HepG2 (cell line): Measurements from ENCODE around the gene UEVLD. TPM values are rescaled to one million over a fixed set of nuclear protein-coding genes. Genes with fewer than 3 reads are reported as not detected.
A peak's percentile ranks its signal among the peaks of the same experiment; 100 is the strongest.

ENCODE experiments used
- AHR ChIP-seq: IDR thresholded peaks from 2 replicates; pipeline ENCODE4 v1.6.1; 2018; ENCODE audit warnings: missing genetic modification reagents, missing compliant biosample characterization
- ARNTL ChIP-seq: sonication (generic); formaldehyde crosslinking; IDR thresholded peaks from 2 replicates; pipeline ENCODE4 v1.4.0; 2020; ENCODE audit warnings: mild to moderate bottlenecking, missing genetic modification reagents
- JDP2 ChIP-seq: sonication (generic); formaldehyde crosslinking; IDR thresholded peaks from 2 replicates; pipeline ENCODE4 v1.8.1; 2022; ENCODE audit warnings: missing genetic modification reagents, borderline replicate concordance
- MAZ ChIP-seq, 2 experiments: sonication (generic) in 1 of 2; formaldehyde crosslinking in 1 of 2; IDR thresholded peaks; 2 replicates each; pipeline versions ENCODE4 v1.5.0 to v1.6.1; 2012 to 2020; ENCODE audit warnings: low read depth in 2 of 2, mild to moderate bottlenecking in 2 of 2, borderline replicate concordance in 1 of 2, improper control_type of control experiment in 1 of 2, low read length in 1 of 2, missing genetic modification reagents in 1 of 2, moderate library complexity in 1 of 2
- NAIF1 ChIP-seq: sonication (generic); formaldehyde crosslinking; IDR thresholded peaks from 2 replicates; pipeline ENCODE4 v1.5.0; 2020; ENCODE audit warnings: mild to moderate bottlenecking, missing genetic modification reagents, borderline replicate concordance
- NFE2L1 ChIP-seq: sonication (generic); formaldehyde crosslinking; IDR thresholded peaks from 2 replicates; pipeline ENCODE4 v1.4.0; 2020; ENCODE audit warnings: missing genetic modification reagents, mild to moderate bottlenecking, borderline replicate concordance
- ZBTB7B ChIP-seq: sonication (generic); formaldehyde crosslinking; IDR thresholded peaks from 2 replicates; pipeline ENCODE4 v1.4.0; 2020; ENCODE audit warnings: missing genetic modification reagents
- ZNF256 ChIP-seq: sonication (generic); formaldehyde crosslinking; conservative IDR thresholded peaks from 2 replicates; pipeline ENCODE4 v1.4.0; 2020; ENCODE audit warnings: missing genetic modification reagents
- ZNF331 ChIP-seq: sonication (generic); formaldehyde crosslinking; IDR thresholded peaks from 2 replicates; pipeline ENCODE4 v1.4.0; 2020; ENCODE audit warnings: missing genetic modification reagents
- ZNF430 ChIP-seq: sonication (generic); formaldehyde crosslinking; IDR thresholded peaks from 2 replicates; pipeline ENCODE4 v1.9.0; 2021; ENCODE audit warnings: mild to moderate bottlenecking, missing genetic modification reagents
- ZNF556 ChIP-seq: sonication (generic); formaldehyde crosslinking; IDR thresholded peaks from 2 replicates; pipeline ENCODE4 v1.4.0; 2020; ENCODE audit warnings: mild to moderate bottlenecking, missing genetic modification reagents, borderline replicate concordance
- ZNF562 ChIP-seq: sonication (generic); formaldehyde crosslinking; IDR thresholded peaks from 2 replicates; pipeline ENCODE4 v1.8.0; 2022; ENCODE audit warnings: missing genetic modification reagents, borderline replicate concordance
- ZNF7 ChIP-seq: IDR thresholded peaks from 2 replicates; pipeline ENCODE4 v1.6.1; 2016; ENCODE audit warnings: missing biosample characterization, missing genetic modification reagents
- ZNF777 ChIP-seq: sonication (generic); formaldehyde crosslinking; IDR thresholded peaks from 2 replicates; pipeline ENCODE4 v1.4.0; 2020; ENCODE audit warnings: missing genetic modification reagents
- ZNF780A ChIP-seq: sonication (generic); formaldehyde crosslinking; IDR thresholded peaks from 2 replicates; pipeline ENCODE4 v1.8.0; 2022; ENCODE audit warnings: mild to moderate bottlenecking, missing genetic modification reagents, moderate library complexity
- ZSCAN20 ChIP-seq: sonication (generic); formaldehyde crosslinking; IDR thresholded peaks from 2 replicates; pipeline ENCODE4 v1.4.0; 2020; ENCODE audit warnings: missing genetic modification reagents, mild to moderate bottlenecking, borderline replicate concordance
- polyA plus RNA-seq, 8 experiments: library from polyadenylated mRNA; depleted of rRNA in 3 of 8; stranded (reverse) in 7 of 8; unstranded in 1 of 8; fragments of >200 nt; fragmentation: Illumina TruSeq in 4 of 8; extraction: Trizol in 4 of 8; gene quantifications; 2 replicates each; pipeline versions ENCODE4 v1.2.1 to v1.2.3, GENCODE V29; 2011 to 2016; ENCODE audit warnings: low read depth in 4 of 8, missing spikeins in 1 of 8, mixed read lengths in 1 of 8; ENCODE audit not compliant: insufficient read depth in 1 of 8
- total RNA-seq, 5 experiments: library from RNA; depleted of rRNA; stranded (reverse); fragments of >200 nt; fragmentation: Illumina TruSeq; extraction: Trizol; gene quantifications; 2 replicates each; pipeline ENCODE4 v1.2.3, GENCODE V29; 2016; ENCODE audit warnings: low read depth in 1 of 5
- TF ChIP-seq, protein P1 (sequence below): sonication (generic); formaldehyde crosslinking; IDR thresholded peaks from 2 replicates; pipeline ENCODE4 v1.5.0; 2020; ENCODE audit warnings: missing genetic modification reagents
- TF ChIP-seq, protein P2 (sequence below): sonication (generic); formaldehyde crosslinking; IDR thresholded peaks from 2 replicates; pipeline ENCODE4 v1.8.0; 2022; ENCODE audit warnings: missing genetic modification reagents, mild to moderate bottlenecking, moderate library complexity, borderline replicate concordance
- TF ChIP-seq, protein P3 (sequence below): sonication (generic); formaldehyde crosslinking; IDR thresholded peaks from 2 replicates; pipeline ENCODE4 v1.5.1; 2020; ENCODE audit warnings: mild to moderate bottlenecking, moderate library complexity, missing genetic modification reagents
- TF ChIP-seq, protein P4 (sequence below): sonication (generic); formaldehyde crosslinking; IDR thresholded peaks from 2 replicates; pipeline ENCODE4 v1.5.0; 2020; ENCODE audit warnings: mild to moderate bottlenecking, missing genetic modification reagents
- TF ChIP-seq, protein P5 (sequence below): sonication (generic); formaldehyde crosslinking; IDR thresholded peaks from 2 replicates; pipeline ENCODE4 v1.4.0; 2020; ENCODE audit warnings: mild to moderate bottlenecking, missing genetic modification reagents

Gene UEVLD
- total and polyA plus RNA-seq, 2 of the 13 experiments (the other 11 are each of a cell fraction or from before 2014, with no cell fraction given): 5.7 to 13.7 TPM

DNA sequence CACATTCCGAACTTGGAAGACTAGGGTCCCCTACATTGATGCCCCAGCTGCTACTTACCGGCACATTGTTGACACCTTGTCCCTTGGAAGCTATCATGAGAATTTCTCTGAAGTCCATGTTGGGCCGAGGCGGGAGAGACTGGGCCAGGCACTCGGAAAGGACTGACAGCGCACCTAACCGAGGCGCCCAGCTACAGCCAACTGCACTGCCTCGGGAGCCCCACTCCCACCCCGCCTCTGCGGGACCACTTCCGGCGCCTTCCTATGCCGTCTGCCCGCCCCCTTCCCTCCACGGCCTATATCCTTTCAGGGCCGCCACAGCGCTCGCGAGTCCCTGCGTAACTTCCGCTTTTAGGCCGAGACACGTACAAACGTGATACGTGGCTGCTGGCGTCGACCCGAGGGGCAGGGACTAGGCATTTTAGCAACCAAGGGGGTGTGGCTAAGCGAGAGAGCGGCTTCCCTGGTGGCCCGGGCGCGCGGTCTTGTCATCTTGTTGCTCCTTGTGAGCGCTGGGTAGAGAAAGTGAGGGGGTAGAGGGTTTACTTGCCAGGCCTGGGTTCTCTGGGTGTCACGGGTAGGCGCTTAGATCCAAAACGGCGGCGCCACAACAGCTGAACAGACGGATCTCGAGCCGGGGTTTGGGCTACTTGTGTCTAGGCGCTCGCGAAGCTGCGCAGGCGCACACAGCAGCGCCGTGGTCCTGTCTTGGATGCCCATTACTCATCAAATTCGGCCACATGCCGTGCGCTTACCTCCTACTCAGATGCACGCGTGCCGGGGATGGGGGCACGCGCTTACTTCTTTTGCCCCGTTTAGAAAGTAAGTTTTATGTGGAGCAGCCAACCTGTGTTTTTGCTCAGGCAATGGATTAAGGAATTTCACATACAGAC is 45.9 kb upstream of the UEVLD start, which contains the start of gene SPTY2D1 (continued):
- TF ChIP-seq, protein P1, sequence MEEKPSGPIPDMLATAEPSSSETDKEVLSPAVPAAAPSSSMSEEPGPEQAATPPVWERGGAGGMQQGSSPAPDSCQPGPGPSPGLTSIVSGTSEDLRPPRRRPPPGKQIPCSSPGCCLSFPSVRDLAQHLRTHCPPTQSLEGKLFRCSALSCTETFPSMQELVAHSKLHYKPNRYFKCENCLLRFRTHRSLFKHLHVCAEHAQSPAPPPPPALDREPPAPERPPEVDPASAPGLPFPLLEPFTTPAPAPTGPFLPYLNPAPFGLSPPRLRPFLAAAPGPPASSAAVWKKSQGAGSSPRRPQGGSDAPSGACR (CRISPR knock-in tag): peak; percentile 90; the same call in 1 of the 2 replicates
- TF ChIP-seq ZNF430 (CRISPR knock-in tag): peak; percentile 81; the same call in 1 of the 2 replicates
- no peak for TF ChIP-seq ZNF780A (CRISPR knock-in tag)
- TF ChIP-seq ZSCAN20 (CRISPR knock-in tag): no peak
- peak; percentile 71; the same call in 1 of the 2 replicates for TF ChIP-seq NFE2L1 (CRISPR knock-in tag)
- TF ChIP-seq NAIF1 (CRISPR knock-in tag): no peak
- TF ChIP-seq, protein P2, sequence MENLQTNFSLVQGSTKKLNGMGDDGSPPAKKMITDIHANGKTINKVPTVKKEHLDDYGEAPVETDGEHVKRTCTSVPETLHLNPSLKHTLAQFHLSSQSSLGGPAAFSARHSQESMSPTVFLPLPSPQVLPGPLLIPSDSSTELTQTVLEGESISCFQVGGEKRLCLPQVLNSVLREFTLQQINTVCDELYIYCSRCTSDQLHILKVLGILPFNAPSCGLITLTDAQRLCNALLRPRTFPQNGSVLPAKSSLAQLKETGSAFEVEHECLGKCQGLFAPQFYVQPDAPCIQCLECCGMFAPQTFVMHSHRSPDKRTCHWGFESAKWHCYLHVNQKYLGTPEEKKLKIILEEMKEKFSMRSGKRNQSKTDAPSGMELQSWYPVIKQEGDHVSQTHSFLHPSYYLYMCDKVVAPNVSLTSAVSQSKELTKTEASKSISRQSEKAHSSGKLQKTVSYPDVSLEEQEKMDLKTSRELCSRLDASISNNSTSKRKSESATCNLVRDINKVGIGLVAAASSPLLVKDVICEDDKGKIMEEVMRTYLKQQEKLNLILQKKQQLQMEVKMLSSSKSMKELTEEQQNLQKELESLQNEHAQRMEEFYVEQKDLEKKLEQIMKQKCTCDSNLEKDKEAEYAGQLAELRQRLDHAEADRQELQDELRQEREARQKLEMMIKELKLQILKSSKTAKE (CRISPR knock-in tag): no peak
- TF ChIP-seq, protein P3, sequence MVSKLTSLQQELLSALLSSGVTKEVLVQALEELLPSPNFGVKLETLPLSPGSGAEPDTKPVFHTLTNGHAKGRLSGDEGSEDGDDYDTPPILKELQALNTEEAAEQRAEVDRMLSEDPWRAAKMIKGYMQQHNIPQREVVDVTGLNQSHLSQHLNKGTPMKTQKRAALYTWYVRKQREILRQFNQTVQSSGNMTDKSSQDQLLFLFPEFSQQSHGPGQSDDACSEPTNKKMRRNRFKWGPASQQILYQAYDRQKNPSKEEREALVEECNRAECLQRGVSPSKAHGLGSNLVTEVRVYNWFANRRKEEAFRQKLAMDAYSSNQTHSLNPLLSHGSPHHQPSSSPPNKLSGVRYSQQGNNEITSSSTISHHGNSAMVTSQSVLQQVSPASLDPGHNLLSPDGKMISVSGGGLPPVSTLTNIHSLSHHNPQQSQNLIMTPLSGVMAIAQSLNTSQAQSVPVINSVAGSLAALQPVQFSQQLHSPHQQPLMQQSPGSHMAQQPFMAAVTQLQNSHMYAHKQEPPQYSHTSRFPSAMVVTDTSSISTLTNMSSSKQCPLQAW (CRISPR knock-in tag): peak; percentile 83; the same call in 1 of the 2 replicates
- no peak for TF ChIP-seq ZNF777 (CRISPR knock-in tag)
- peak; percentile 94 for TF ChIP-seq MAZ (IDR thresholded peaks at IDR 0.05; ENCODE audit: borderline replicate concordance, low read depth, low read length)
- peak; percentile 85 for TF ChIP-seq MAZ (CRISPR knock-in tag; IDR thresholded peaks at IDR 0.05; ENCODE audit: low read depth)
- TF ChIP-seq ZNF7 (CRISPR knock-in tag): no peak
- peak; percentile 42 for TF ChIP-seq ARNTL (CRISPR knock-in tag)
- TF ChIP-seq AHR (CRISPR knock-in tag): peak; percentile 60; the same call in 1 of the 2 replicates
- no peak for TF ChIP-seq ZNF256
- TF ChIP-seq JDP2 (CRISPR knock-in tag): no peak
- no peak for TF ChIP-seq ZNF562 (CRISPR knock-in tag)
- TF ChIP-seq, protein P4, sequence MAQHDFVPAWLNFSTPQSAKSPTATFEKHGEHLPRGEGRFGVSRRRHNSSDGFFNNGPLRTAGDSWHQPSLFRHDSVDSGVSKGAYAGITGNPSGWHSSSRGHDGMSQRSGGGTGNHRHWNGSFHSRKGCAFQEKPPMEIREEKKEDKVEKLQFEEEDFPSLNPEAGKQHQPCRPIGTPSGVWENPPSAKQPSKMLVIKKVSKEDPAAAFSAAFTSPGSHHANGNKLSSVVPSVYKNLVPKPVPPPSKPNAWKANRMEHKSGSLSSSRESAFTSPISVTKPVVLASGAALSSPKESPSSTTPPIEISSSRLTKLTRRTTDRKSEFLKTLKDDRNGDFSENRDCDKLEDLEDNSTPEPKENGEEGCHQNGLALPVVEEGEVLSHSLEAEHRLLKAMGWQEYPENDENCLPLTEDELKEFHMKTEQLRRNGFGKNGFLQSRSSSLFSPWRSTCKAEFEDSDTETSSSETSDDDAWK (CRISPR knock-in tag): no peak
- TF ChIP-seq ZNF331: no peak; the same call in none of the 2 replicates
- TF ChIP-seq, protein P5, sequence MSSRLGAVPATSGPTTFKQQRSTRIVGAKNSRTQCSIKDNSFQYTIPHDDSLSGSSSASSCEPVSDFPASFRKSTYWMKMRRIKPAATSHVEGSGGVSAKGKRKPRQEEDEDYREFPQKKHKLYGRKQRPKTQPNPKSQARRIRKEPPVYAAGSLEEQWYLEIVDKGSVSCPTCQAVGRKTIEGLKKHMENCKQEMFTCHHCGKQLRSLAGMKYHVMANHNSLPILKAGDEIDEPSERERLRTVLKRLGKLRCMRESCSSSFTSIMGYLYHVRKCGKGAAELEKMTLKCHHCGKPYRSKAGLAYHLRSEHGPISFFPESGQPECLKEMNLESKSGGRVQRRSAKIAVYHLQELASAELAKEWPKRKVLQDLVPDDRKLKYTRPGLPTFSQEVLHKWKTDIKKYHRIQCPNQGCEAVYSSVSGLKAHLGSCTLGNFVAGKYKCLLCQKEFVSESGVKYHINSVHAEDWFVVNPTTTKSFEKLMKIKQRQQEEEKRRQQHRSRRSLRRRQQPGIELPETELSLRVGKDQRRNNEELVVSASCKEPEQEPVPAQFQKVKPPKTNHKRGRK: no peak
- TF ChIP-seq ZNF556 (CRISPR knock-in tag): peak; percentile 59; the same call in 1 of the 2 replicates
- TF ChIP-seq ZBTB7B: peak; percentile 80
